Subcutaneous adipose tissue (tissue), 4 donors: Measurements from ENCODE around the gene ACTN4. TPM values are rescaled to one million over a fixed set of nuclear protein-coding genes. Genes with fewer than 3 reads are reported as not detected.

Experiments used
- CTCF ChIP-seq: fragments of 450-650 bp; IDR thresholded peaks from one replicate; pipeline ENCODE4 v1.5.1; 2016; ENCODE audit warnings: low read depth, mild to moderate bottlenecking, control low read depth, antibody characterized with exemption, moderate library complexity
- total RNA-seq, 4 donors: library from RNA; depleted of rRNA; stranded (reverse); fragments of >200 nt; gene quantifications; one replicate each; pipeline ENCODE4 v1.1.0, GENCODE V29; 2016

Gene ACTN4
- total RNA-seq, 4 donors from 2014 or later: 179 to 258 (median 186) TPM

- TF ChIP-seq CTCF: no peak
Observed at GRCh38 chr19:38710928-38711725, 63.7 kb downstream of the ACTN4 start.

GRCh38 chr19:38711726-38712153, 64.3 kb downstream of the ACTN4 start:
- no peak for TF ChIP-seq CTCF

- TF ChIP-seq CTCF: no peak
Observed at GRCh38 chr19:38712161-38712748, 64.8 kb downstream of the ACTN4 start.

- TF ChIP-seq CTCF: no peak
Observed at GRCh38 chr19:38713227-38713649, 65.8 kb downstream of the ACTN4 start.

GRCh38 chr19:38713865-38714264, 66.4 kb downstream of the ACTN4 start:
- TF ChIP-seq CTCF: no peak

- TF ChIP-seq CTCF: no peak
Observed at GRCh38 chr19:38714354-38714778, 66.9 kb downstream of the ACTN4 start.

GRCh38 chr19:38715555-38715954, 68.1 kb downstream of the ACTN4 start:
- no peak for TF ChIP-seq CTCF
